ENCODE data around the gene RBM19.

The RBM19 gene

DNA sequence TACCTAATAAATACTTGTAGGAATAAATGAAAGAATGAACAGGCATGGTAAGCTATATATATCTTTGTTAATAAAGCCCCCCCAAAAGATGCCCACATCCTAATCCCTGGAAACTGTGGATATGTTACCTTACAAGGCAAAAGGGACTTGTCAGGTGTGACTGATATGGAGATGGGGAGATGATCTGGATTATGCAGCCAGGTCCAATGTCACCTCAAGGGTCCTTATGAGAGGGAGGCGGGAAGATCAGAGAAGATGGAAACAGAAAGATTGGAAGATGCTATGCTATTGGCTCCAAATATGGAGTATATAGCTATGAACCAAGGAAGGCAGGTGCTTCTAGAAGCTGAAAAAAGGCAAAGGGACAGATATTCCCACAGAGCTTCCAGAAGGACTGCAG, 3.4 kb downstream of the RBM19 start:
- H3K4me2 ChIP-seq, result no peak overlapping the region
- no peaks in the 10 kb centered on the region for H4K20me1 ChIP-seq (ENCODE audit: insufficient read depth)

DNA sequence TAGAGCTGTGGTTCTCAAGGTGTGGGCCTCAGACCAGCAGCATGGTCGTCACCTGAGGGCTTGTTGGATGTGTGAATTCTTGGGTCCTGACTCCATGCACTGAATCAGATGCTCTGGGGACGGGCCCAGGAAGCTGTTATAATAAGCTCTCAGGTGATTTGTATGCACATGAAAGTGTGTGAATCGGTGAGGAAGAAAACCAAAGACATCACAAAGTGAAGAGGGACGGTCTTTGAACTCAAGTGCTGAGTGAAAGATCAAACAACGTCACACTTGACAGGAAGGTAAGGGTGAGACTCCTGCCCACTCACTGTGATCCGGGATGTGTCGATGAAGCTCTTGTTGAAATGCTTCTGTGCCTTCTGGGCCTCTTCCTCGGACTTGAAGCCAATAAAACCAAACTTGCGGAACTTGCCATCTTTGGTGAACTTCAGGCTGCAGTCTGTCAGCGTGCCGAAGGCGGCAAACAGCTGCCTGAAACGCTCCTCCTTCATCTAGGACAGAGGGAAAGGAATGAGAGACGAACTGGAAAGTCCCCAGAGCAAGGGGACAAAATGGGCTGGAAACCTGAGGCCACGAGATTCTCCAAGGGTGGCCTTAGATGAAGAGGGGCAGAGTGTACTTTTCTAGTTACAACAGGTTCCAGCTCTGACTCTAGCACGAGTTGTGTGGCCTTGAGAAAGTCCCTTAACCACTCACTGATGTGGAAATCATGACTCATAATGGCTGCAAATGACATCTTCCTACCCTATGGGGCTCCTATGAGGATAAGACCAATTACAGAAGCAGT, 4.0 kb downstream of the RBM19 start:
- TF ChIP-seq, protein P1, sequence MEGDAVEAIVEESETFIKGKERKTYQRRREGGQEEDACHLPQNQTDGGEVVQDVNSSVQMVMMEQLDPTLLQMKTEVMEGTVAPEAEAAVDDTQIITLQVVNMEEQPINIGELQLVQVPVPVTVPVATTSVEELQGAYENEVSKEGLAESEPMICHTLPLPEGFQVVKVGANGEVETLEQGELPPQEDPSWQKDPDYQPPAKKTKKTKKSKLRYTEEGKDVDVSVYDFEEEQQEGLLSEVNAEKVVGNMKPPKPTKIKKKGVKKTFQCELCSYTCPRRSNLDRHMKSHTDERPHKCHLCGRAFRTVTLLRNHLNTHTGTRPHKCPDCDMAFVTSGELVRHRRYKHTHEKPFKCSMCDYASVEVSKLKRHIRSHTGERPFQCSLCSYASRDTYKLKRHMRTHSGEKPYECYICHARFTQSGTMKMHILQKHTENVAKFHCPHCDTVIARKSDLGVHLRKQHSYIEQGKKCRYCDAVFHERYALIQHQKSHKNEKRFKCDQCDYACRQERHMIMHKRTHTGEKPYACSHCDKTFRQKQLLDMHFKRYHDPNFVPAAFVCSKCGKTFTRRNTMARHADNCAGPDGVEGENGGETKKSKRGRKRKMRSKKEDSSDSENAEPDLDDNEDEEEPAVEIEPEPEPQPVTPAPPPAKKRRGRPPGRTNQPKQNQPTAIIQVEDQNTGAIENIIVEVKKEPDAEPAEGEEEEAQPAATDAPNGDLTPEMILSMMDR (conservative IDR thresholded peaks at IDR 0.05; ENCODE audit: low read depth, low read length), result no peak
- no peaks in the 10 kb centered on the region for H3K27me3 ChIP-seq (ENCODE audit: insufficient read depth, low read depth)
- no peak overlapping the region for H3K4me2 ChIP-seq
- H4K20me1 ChIP-seq (ENCODE audit: insufficient read depth), result no peaks in the 10 kb centered on the region
- H2AFZ ChIP-seq (ENCODE audit: low read depth), result no peak overlapping the region
- H3K27ac ChIP-seq, result no peak overlapping the region
- H3K4me1 ChIP-seq (ENCODE audit: low read depth, poor library complexity, severe bottlenecking), result no peaks in the 10 kb centered on the region
- 0 out of 2 replicates have a peak, but pooled peaks cover 4% of the 10 kb centered on the region for H3K79me2 ChIP-seq (ENCODE audit: insufficient read depth, low read depth)
- H3K4me3 ChIP-seq (IDR thresholded peaks at IDR 0.05; ENCODE audit: insufficient read depth, low read depth, low read length), result no peak overlapping the region
- no peaks in the 10 kb centered on the region for H3K36me3 ChIP-seq (ENCODE audit: insufficient read depth)
- no peak overlapping the region for H3K9ac ChIP-seq

More for the DNA sequence above, 3.4 kb downstream of the RBM19 start:
- Histone ChIP-seq H3K79me2 (ENCODE audit: insufficient read depth, low read depth) (0 out of 2 replicates have a peak, but pooled peaks cover 4% of the 10 kb centered on the region), H3K4me3 (IDR thresholded peaks at IDR 0.05; ENCODE audit: insufficient read depth, low read depth, low read length) (no peak overlapping the region), H2AFZ (ENCODE audit: low read depth) (no peak overlapping the region), H3K27me3 (ENCODE audit: insufficient read depth, low read depth) (no peaks in the 10 kb centered on the region), H3K36me3 (ENCODE audit: insufficient read depth) (no peaks in the 10 kb centered on the region), H3K4me1 (ENCODE audit: low read depth, poor library complexity, severe bottlenecking) (no peaks in the 10 kb centered on the region), H3K9ac (no peak overlapping the region), H3K27ac (no peak overlapping the region)
- TF ChIP-seq, protein P1 (conservative IDR thresholded peaks at IDR 0.05; ENCODE audit: low read depth, low read length), result no peak

DNA sequence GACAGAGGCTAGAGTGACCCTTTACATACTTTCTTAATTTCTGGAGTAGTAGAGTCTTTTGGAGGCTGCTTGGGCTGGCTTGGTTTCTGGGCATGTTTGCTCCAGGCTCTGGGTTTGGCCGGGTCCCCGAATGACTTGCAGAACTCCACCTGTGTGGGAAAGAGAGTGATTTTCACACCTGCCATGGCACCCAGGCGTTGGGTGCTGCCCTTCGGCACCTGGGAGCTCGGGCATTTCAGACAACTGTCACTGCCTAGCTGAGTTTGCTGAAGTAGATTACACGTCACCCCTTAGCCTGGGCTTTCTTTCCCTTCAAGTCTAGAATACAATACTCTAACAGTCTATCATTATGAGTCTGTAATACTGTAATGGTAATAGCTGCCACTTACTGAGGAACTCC, 6.1 kb downstream of the RBM19 start:
- Histone ChIP-seq H3K4me1 (ENCODE audit: low read depth, poor library complexity, severe bottlenecking) (no peaks in the 10 kb centered on the region), H3K79me2 (ENCODE audit: insufficient read depth, low read depth) (no peaks in the 10 kb centered on the region), H3K4me3 (IDR thresholded peaks at IDR 0.05; ENCODE audit: insufficient read depth, low read depth, low read length) (no peak overlapping the region), H3K27ac (no peak overlapping the region), H4K20me1 (ENCODE audit: insufficient read depth) (no peaks in the 10 kb centered on the region), H2AFZ (ENCODE audit: low read depth) (no peak overlapping the region), H3K4me2 (no peak overlapping the region), H3K9ac (no peak overlapping the region), H3K27me3 (ENCODE audit: insufficient read depth, low read depth) (no peaks in the 10 kb centered on the region), H3K36me3 (ENCODE audit: insufficient read depth) (no peaks in the 10 kb centered on the region)
- TF ChIP-seq, protein P1 (conservative IDR thresholded peaks at IDR 0.05; ENCODE audit: low read depth, low read length), result no peak

GRCh38 chr12:113959096-113959495, 7.0 kb downstream of the RBM19 start:
- H3K36me3 ChIP-seq (ENCODE audit: insufficient read depth), result no peaks in the 10 kb centered on the region
- no peaks in the 10 kb centered on the region for H3K4me1 ChIP-seq (ENCODE audit: low read depth, poor library complexity, severe bottlenecking)
- H3K9ac ChIP-seq, result no peak overlapping the region

More at GRCh38 chr12:113959096-113959495, 7.0 kb downstream of the RBM19 start:
- Histone ChIP-seq H3K79me2 (ENCODE audit: insufficient read depth, low read depth) (no peaks in the 10 kb centered on the region), H3K27me3 (ENCODE audit: insufficient read depth, low read depth) (no peaks in the 10 kb centered on the region), H3K27ac (no peak overlapping the region), H3K4me2 (no peak overlapping the region), H3K4me3 (IDR thresholded peaks at IDR 0.05; ENCODE audit: insufficient read depth, low read depth, low read length) (no peak overlapping the region), H4K20me1 (ENCODE audit: insufficient read depth) (no peaks in the 10 kb centered on the region), H2AFZ (ENCODE audit: low read depth) (no peak overlapping the region)
- TF ChIP-seq, protein P1 (conservative IDR thresholded peaks at IDR 0.05; ENCODE audit: low read depth, low read length), result no peak
